HepG2 (cell line): ENCODE results near the gene CNTD1. TPM values are rescaled to one million over a fixed set of nuclear protein-coding genes. Genes with fewer than 3 reads are reported as not detected.
A peak's percentile ranks its signal among the peaks of the same experiment; 100 is the strongest.

Experiments used
- ATAC-seq: fragments of 200-7000 bp; cut with Tn5 transposase; 3 replicates; pipeline ENCODE4 v1.9.1; 2020; ENCODE audit warnings: mild to moderate bottlenecking, moderate library complexity
- BruUV-seq: library from RNA; stranded (reverse); fragments of 400-500 nt; replicated peaks from 2 replicates; lab custom pipeline; 2021; lab: Mats Ljungman, UMichigan
- CTCF ChIA-PET: fragments of 300-600 bp; formaldehyde crosslinking; extraction: SDS; loops from one replicate; lab custom pipeline; 2021; ENCODE audit warnings: low total read pairs, inconsistent platforms, low intra/inter-chr PET ratio; lab: Yijun Ruan, JAX
- POLR2A ChIA-PET: fragments of 350-600 bp; sonication (Branson Sonifier 250); formaldehyde crosslinking; loops from one replicate; lab custom pipeline; 2020; ENCODE audit warnings: antibody characterized with exemption, inconsistent platforms; lab: Yijun Ruan, JAX
- DNase-seq: peaks from one replicate; pipeline ENCODE4 v3.0.0-alpha.2; 2015; ENCODE audit warnings: low spot score
- FAIRE-seq: peaks from 3 replicates; lab custom pipeline; 2011; peaks lifted over from hg19 to GRCh38; lab: Jason Lieb, UNC
- H2AFZ ChIP-seq: one replicate; pipeline ENCODE4 v1.6.1; 2011; ENCODE audit warnings: low read length, inconsistent platforms
- H3K27ac ChIP-seq: fragments of 300-600 bp; 3 replicates; pipeline ENCODE4 v1.8.0; 2011; ENCODE audit warnings: mixed run types, mild to moderate bottlenecking, mixed read lengths, low read length, inconsistent platforms; ENCODE audit not compliant: insufficient read depth; ENCODE audit errors: extremely low read length
- H3K27me3 ChIP-seq, 2 experiments: fragments of 200-600 bp in 1 of 2; 2 replicates in 1 of 2; 3 replicates in 1 of 2; pipeline versions ENCODE4 v1.6.0 to v1.8.0; 2011; ENCODE audit warnings: low read length in 2 of 2, mild to moderate bottlenecking in 2 of 2, moderate library complexity in 2 of 2, inconsistent platforms in 1 of 2; ENCODE audit not compliant: insufficient read depth in 2 of 2, control insufficient read depth in 1 of 2
- H3K36me3 ChIP-seq, 2 experiments: fragments of 200-600 bp in 1 of 2; replicated peaks in 1 of 2; 2 replicates in 1 of 2; 3 replicates in 1 of 2; pipeline versions ENCODE4 v1.5.1 to v1.8.0; 2011; ENCODE audit warnings: low read length in 2 of 2, inconsistent platforms in 1 of 2; ENCODE audit not compliant: insufficient read depth in 2 of 2, control insufficient read depth in 1 of 2
- H3K4me1 ChIP-seq: 2 replicates; pipeline ENCODE4 v1.5.1; 2012; ENCODE audit warnings: low read length, inconsistent platforms; ENCODE audit not compliant: insufficient read depth
- H3K4me2 ChIP-seq: 2 replicates; pipeline ENCODE4 v1.6.0; 2011; ENCODE audit warnings: low read depth, low read length, inconsistent platforms
- H3K4me3 ChIP-seq, 3 experiments: fragments of 200-600 bp in 1 of 3; sonication (generic), shearing (Covaris generic) in 1 of 3; replicated peaks in 1 of 3; 2 replicates each; pipeline ENCODE4 v1.5.1; 2011 to 2016; ENCODE audit warnings: low read length in 3 of 3, inconsistent platforms in 2 of 3, low read depth in 2 of 3, mild to moderate bottlenecking in 2 of 3, control low read depth in 1 of 3, mixed read lengths in 1 of 3; ENCODE audit not compliant: insufficient read depth in 1 of 3
- H3K79me2 ChIP-seq: one replicate; pipeline ENCODE4 v1.6.1; 2011; ENCODE audit warnings: low read length, inconsistent platforms; ENCODE audit not compliant: insufficient read depth
- H3K9ac ChIP-seq: 2 replicates; pipeline ENCODE4 v1.6.0; 2011; ENCODE audit warnings: mild to moderate bottlenecking, low read depth, low read length, inconsistent platforms; ENCODE audit not compliant: insufficient read depth
- H3K9me3 ChIP-seq: 2 replicates; pipeline ENCODE4 v1.5.1; 2012; ENCODE audit warnings: mild to moderate bottlenecking, low read length
- H4K20me1 ChIP-seq: 2 replicates; pipeline ENCODE4 v1.6.0; 2011; ENCODE audit warnings: inconsistent platforms, mild to moderate bottlenecking, low read length, moderate library complexity; ENCODE audit not compliant: insufficient read depth
- AKAP8 ChIP-seq: sonication (generic); formaldehyde crosslinking; IDR thresholded peaks from 2 replicates; pipeline ENCODE4 v1.5.1; 2020; ENCODE audit warnings: mild to moderate bottlenecking, missing genetic modification reagents
- ARNTL ChIP-seq: sonication (generic); formaldehyde crosslinking; IDR thresholded peaks from 2 replicates; pipeline ENCODE4 v1.4.0; 2020; ENCODE audit warnings: mild to moderate bottlenecking, missing genetic modification reagents
- DBP ChIP-seq: sonication (generic); formaldehyde crosslinking; IDR thresholded peaks from 2 replicates; pipeline ENCODE4 v1.4.0; 2020; ENCODE audit warnings: missing genetic modification reagents; ENCODE audit errors: not compliant biosample characterization
- ELF3 ChIP-seq: IDR thresholded peaks from 2 replicates; pipeline ENCODE4 v1.6.1; 2016; ENCODE audit warnings: missing genetic modification reagents, missing compliant biosample characterization
- FOXJ3 ChIP-seq: sonication (generic); formaldehyde crosslinking; IDR thresholded peaks from 2 replicates; pipeline ENCODE4 v1.4.0; 2020; ENCODE audit warnings: missing genetic modification reagents, mild to moderate bottlenecking, borderline replicate concordance
- FOXO1 ChIP-seq: sonication (generic); formaldehyde crosslinking; IDR thresholded peaks from 2 replicates; pipeline ENCODE4 v1.4.0; 2020; ENCODE audit warnings: missing genetic modification reagents
- HIVEP1 ChIP-seq: sonication (generic); formaldehyde crosslinking; IDR thresholded peaks from 2 replicates; pipeline ENCODE4 v1.4.0; 2020; ENCODE audit warnings: mild to moderate bottlenecking, missing genetic modification reagents
- SAFB2 ChIP-seq: sonication (generic); formaldehyde crosslinking; IDR thresholded peaks from 2 replicates; pipeline ENCODE4 v1.5.1; 2020; ENCODE audit warnings: missing genetic modification reagents, low read depth, mild to moderate bottlenecking, borderline replicate concordance
- ZBTB14 ChIP-seq: sonication (generic); formaldehyde crosslinking; IDR thresholded peaks from 2 replicates; pipeline ENCODE4 v1.4.0; 2020; ENCODE audit warnings: missing genetic modification reagents
- ZBTB20 ChIP-seq: sonication (generic); formaldehyde crosslinking; IDR thresholded peaks from 2 replicates; pipeline ENCODE4 v1.8.1; 2023; ENCODE audit warnings: missing genetic modification reagents, low read depth, mild to moderate bottlenecking, borderline replicate concordance
- ZNF317 ChIP-seq: sonication (generic); formaldehyde crosslinking; IDR thresholded peaks from 2 replicates; pipeline ENCODE4 v1.5.0; 2020; ENCODE audit warnings: mild to moderate bottlenecking, missing genetic modification reagents
- ZNF556 ChIP-seq: sonication (generic); formaldehyde crosslinking; IDR thresholded peaks from 2 replicates; pipeline ENCODE4 v1.4.0; 2020; ENCODE audit warnings: mild to moderate bottlenecking, missing genetic modification reagents, borderline replicate concordance
- ZNF567 ChIP-seq: sonication (generic); formaldehyde crosslinking; IDR thresholded peaks from 2 replicates; pipeline ENCODE4 v1.8.1; 2023; ENCODE audit warnings: mild to moderate bottlenecking, missing genetic modification reagents, borderline replicate concordance
- ZNF570 ChIP-seq: sonication (generic); formaldehyde crosslinking; IDR thresholded peaks from 2 replicates; pipeline ENCODE4 v1.4.0; 2020; ENCODE audit warnings: mild to moderate bottlenecking, missing genetic modification reagents, borderline replicate concordance
- ZNF639 ChIP-seq: conservative IDR thresholded peaks from 2 replicates; pipeline ENCODE4 v1.6.1; 2018; ENCODE audit warnings: missing genetic modification reagents
- ZNF790 ChIP-seq: sonication (generic); formaldehyde crosslinking; IDR thresholded peaks from 2 replicates; pipeline ENCODE4 v1.8.0; 2022; ENCODE audit warnings: missing genetic modification reagents, mild to moderate bottlenecking, borderline replicate concordance
- ZSCAN22 ChIP-seq: sonication (generic); formaldehyde crosslinking; IDR thresholded peaks from 2 replicates; pipeline ENCODE4 v1.4.0; 2020; ENCODE audit warnings: mild to moderate bottlenecking, missing genetic modification reagents
- WGBS: methylation state at CpG from one replicate; pipeline ENCODE4 v1.1.6; 2017; ENCODE audit warnings: low lambda C conversion rate; 5-methylcytosine and 5-hydroxymethylcytosine counted together
- in situ Hi-C: cut with HindIII; loops from 2 replicates; pipeline ENCODE4 v1.10.0; 2017; ENCODE audit warnings: low pct_unique_long_range_greater_than_20kb; ENCODE audit not compliant: extremely low pct_ligation_motif_present
- intact Hi-C: fragments of 100-400 bp; cut with micrococcal nuclease; formaldehyde crosslinking; loops from one replicate; pipeline ENCODE4 v1.10.0; 2022; ENCODE audit not compliant: unreplicated experiment
- polyA plus RNA-seq, 8 experiments: library from polyadenylated mRNA; depleted of rRNA in 3 of 8; stranded (reverse) in 7 of 8; unstranded in 1 of 8; fragments of >200 nt; fragmentation: Illumina TruSeq in 4 of 8; extraction: Trizol in 4 of 8; gene quantifications; 2 replicates each; pipeline versions ENCODE4 v1.2.1 to v1.2.3, GENCODE V29; 2011 to 2016; ENCODE audit warnings: low read depth in 4 of 8, missing spikeins in 1 of 8, mixed read lengths in 1 of 8; ENCODE audit not compliant: insufficient read depth in 1 of 8
- total RNA-seq, 5 experiments: library from RNA; depleted of rRNA; stranded (reverse); fragments of >200 nt; fragmentation: Illumina TruSeq; extraction: Trizol; gene quantifications; 2 replicates each; pipeline ENCODE4 v1.2.3, GENCODE V29; 2016; ENCODE audit warnings: low read depth in 1 of 5
- TF ChIP-seq, protein P1 (sequence below): sonication (generic); formaldehyde crosslinking; IDR thresholded peaks from 2 replicates; pipeline ENCODE4 v1.5.1; 2020; ENCODE audit warnings: mild to moderate bottlenecking, moderate library complexity, missing genetic modification reagents

CNTD1 gene
- total and polyA plus RNA-seq, 2 of the 13 experiments (the other 11 are each of a cell fraction or from before 2014, with no cell fraction given): 0.11 to 0.15 TPM

GRCh38 chr17:42759982-42760651 lies 38.5 kb upstream of the CNTD1 start:
- intact Hi-C loops: loop anchor here (5.0 kb wide), 1 partner anchor 183 kb away; the partner anchor contains the start of gene PSMC3IP
- CTCF ChIA-PET: no interaction called here
- TF ChIP-seq ZNF790: 0 out of 2 replicates have a peak, but pooled peaks have one; percentile 11
- TF ChIP-seq, protein P1, sequence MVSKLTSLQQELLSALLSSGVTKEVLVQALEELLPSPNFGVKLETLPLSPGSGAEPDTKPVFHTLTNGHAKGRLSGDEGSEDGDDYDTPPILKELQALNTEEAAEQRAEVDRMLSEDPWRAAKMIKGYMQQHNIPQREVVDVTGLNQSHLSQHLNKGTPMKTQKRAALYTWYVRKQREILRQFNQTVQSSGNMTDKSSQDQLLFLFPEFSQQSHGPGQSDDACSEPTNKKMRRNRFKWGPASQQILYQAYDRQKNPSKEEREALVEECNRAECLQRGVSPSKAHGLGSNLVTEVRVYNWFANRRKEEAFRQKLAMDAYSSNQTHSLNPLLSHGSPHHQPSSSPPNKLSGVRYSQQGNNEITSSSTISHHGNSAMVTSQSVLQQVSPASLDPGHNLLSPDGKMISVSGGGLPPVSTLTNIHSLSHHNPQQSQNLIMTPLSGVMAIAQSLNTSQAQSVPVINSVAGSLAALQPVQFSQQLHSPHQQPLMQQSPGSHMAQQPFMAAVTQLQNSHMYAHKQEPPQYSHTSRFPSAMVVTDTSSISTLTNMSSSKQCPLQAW (CRISPR knock-in tag): 0 out of 2 replicates have a peak, but pooled peaks have one; percentile 15
- peak; percentile 32; the same call in 1 of the 2 replicates for TF ChIP-seq FOXO1 (CRISPR knock-in tag)
- TF ChIP-seq ZNF570 (CRISPR knock-in tag): 0 out of 2 replicates have a peak, but pooled peaks have one; percentile 2
- 0 out of 2 replicates have a peak, but pooled peaks have one; percentile 4 for TF ChIP-seq ZNF567 (CRISPR knock-in tag)
- no peak for TF ChIP-seq DBP (CRISPR knock-in tag)
- TF ChIP-seq ZNF639 (CRISPR knock-in tag): no peak
- TF ChIP-seq ZSCAN22: no peak
- no peak for TF ChIP-seq SAFB2
- no peak for TF ChIP-seq AKAP8 (CRISPR knock-in tag)
- TF ChIP-seq ELF3 (CRISPR knock-in tag): 0 out of 2 replicates have a peak, but pooled peaks have one; percentile 1
- TF ChIP-seq ZNF317 (CRISPR knock-in tag): 0 out of 2 replicates have a peak, but pooled peaks have one; percentile 52
- TF ChIP-seq ARNTL (CRISPR knock-in tag): no peak
- no peak for TF ChIP-seq ZBTB20 (CRISPR knock-in tag)
- TF ChIP-seq ZNF556: 0 out of 2 replicates have a peak, but pooled peaks have one; percentile 6
- TF ChIP-seq ZBTB14 (CRISPR knock-in tag): no peak
- no peak for TF ChIP-seq FOXJ3
- TF ChIP-seq HIVEP1 (CRISPR knock-in tag): 0 out of 2 replicates have a peak, but pooled peaks have one; percentile 17

More at GRCh38 chr17:42759982-42760651, 38.5 kb upstream of the CNTD1 start:
- Histone ChIP-seq H3K4me2 (peak overlapping the region; percentile 90), H3K79me2 (no peaks in the 10 kb centered on the region), H3K9me3 (no peaks in the 10 kb centered on the region), H3K9ac (peak overlapping the region; percentile 64; the same call in 1 of the 2 replicates), H3K4me3 (peak overlapping the region; percentile 53 to 75 (median 59)), H4K20me1 (no peaks in the 10 kb centered on the region), H3K27me3 (peaks cover 0 to 12% of the 10 kb centered on the region in 2 experiments; a peak in 2 of 5 replicates), H2AFZ (peak overlapping the region; percentile 18), H3K4me1 (peaks cover 45% of the 10 kb centered on the region), H3K27ac (no peak overlapping the region), H3K36me3 (no peaks in the 10 kb centered on the region)
- WGBS: 20% methylated on average over 11 of the region's 11 CpGs
- POLR2A ChIA-PET: interaction anchor here (0.7 to 5.6 kb wide), 13 partner anchors 9 to 238 kb away, joined by 3 to 63 read pairs (median 4); partner anchors contain the start of genes BECN1, COA3, EZH1 and RETREG3
- DNase-seq: no peak
- no peak; the same call in 2 of the 3 replicates for ATAC-seq
- peak; percentile 76 for FAIRE-seq
- TSS peak; percentile 60 for BruUV-seq
- in situ Hi-C loops: loop anchor here (5.0 kb wide), 1 partner anchor 38 kb away; no protein-coding TSS in a partner anchor
